UCSD-AML1 (cell line): ENCODE data around the gene ZBTB4.
"Not testable (repeated sequence)": the region's sequence is repeated elsewhere in the genome, so short reads cannot be mapped to it uniquely, and the experiment has no call there.

Experiments
- DNase-seq: peaks from one replicate; lab custom pipeline; 2025; ENCODE audit not compliant: unreplicated experiment; lab: John Stamatoyannopoulos, UW

ZBTB4 gene

DNA sequence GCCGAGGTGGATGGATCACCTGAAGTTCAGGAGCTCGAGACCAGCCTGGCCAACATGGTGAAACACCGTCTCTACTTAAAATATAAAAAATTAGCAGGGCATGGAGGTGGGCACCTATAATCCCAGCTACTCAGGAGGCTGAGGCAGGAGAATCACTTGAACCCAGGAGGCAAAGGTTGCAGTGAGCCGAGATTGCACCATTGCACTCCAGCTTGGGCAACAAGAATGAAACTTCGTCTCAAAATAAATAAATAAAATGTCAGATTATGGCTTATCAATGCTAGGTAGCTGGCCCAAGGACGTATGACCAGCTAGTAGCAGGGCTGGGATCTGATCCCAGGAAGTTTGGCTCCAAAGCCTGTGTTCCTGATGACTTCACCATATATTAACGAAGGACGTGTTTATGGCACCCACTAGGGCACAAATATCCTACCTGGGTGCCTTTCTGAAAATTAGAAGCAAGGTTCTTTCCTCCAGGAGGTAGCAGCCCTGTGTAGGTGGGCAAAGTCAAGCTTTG lies 8.9 kb downstream of the ZBTB4 start:
- not testable (repeated sequence) for DNase-seq

DNA sequence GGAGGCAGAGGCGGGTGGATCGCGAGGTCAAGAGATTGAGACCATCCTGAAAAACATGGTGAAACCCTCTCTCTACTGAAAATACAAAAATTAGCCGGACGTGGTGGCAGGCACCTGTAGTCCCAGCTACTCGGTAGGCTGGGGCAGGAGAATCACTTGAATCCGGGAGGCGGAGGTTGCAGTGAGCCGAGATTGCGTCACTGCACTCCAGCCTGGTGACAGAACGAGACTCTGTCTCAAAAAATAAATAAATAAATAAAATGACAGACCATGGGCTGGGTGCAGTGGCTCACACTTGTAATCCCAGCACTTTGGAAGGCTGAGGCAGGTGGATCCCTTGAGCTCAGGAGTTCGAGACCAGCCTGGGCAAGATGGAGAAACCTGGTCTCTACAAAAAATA lies 9.6 kb downstream of the ZBTB4 start:
- DNase-seq: not testable (repeated sequence)

GRCh38 chr17:7468804-7469389 lies 10.5 kb downstream of the ZBTB4 start:
- no peak for DNase-seq

DNA sequence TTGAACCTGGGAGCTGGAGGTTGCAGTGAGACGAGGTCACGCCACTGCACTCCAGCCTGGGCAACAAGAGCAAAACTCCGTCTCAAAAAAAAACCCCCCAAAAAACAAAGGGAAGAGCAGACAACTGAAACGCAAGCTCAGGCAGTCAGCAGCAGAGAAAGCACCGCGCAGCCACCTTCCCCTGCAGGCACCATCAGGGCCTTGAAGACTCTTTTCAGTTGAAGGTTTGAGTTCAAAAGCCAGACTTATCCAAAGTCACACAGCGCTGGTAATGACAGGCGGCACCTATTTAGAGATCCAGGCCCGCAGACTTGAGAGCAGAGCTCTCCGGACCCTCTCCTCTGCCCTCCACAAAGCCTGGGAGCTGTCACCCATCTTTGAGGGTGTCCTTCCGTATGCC lies 11.1 kb downstream of the ZBTB4 start:
- no peak for DNase-seq

- no peak for DNase-seq
Measured at GRCh38 chr17:7467498-7467897, 11.9 kb downstream of the ZBTB4 start.

GRCh38 chr17:7466639-7467341 lies 12.6 kb downstream of the ZBTB4 start:
- no peak for DNase-seq

DNA sequence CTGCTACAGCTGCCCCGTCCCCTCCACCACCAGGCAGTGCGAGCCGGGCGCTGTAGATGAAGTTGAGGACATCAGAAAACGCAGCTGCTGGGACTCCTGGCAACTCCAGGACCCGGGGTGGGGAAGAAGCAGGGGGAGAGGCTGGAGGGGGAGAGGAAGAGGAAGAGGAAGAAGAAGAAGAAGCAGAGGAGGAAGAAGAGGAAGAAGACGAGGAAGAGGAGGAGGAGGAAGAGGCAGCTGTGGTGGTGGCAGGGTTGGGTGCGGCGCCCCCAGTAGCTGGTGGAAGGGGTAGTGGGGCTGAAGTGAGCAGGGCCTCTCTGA lies 13.2 kb downstream of the ZBTB4 start:
- no peak for DNase-seq

DNA sequence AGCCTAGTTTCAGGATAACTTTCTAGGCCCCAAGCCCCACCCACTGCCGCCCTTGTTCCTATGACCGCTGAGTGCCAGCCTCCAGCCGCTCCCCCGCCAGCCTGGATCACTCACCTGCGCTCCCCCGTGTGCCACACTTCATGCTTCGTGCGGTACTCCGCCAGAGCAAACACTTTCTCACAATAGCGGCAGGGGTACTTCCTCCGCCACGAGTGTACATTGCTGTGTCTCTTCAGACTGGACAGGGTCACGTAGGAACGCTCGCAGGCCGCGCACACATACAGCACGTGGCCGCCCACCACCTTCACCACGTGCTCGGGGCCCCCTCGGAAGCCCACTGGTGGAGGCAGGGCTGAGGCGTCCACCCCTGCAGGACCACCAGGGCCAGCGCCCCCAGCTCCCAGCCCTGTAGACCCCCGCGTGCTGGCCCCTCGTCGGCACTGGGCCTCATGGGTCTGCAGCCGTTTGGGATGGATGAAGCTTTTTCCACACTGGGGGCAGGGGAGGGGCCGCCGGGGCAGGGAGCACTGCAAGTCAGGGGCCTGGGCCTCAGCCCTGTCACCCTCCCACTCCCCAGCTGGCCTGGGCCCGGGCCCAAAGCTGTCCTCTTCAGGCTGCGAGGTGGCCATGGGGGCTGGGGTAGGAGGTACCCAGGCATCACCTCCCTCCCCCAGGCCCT lies 13.7 kb downstream of the ZBTB4 start:
- DNase-seq: no peak

GRCh38 chr17:7464081-7464480 lies 15.3 kb downstream of the ZBTB4 start:
- DNase-seq: no peak

GRCh38 chr17:7463372-7463846 lies 16.0 kb downstream of the ZBTB4 start:
- no peak for DNase-seq

DNA sequence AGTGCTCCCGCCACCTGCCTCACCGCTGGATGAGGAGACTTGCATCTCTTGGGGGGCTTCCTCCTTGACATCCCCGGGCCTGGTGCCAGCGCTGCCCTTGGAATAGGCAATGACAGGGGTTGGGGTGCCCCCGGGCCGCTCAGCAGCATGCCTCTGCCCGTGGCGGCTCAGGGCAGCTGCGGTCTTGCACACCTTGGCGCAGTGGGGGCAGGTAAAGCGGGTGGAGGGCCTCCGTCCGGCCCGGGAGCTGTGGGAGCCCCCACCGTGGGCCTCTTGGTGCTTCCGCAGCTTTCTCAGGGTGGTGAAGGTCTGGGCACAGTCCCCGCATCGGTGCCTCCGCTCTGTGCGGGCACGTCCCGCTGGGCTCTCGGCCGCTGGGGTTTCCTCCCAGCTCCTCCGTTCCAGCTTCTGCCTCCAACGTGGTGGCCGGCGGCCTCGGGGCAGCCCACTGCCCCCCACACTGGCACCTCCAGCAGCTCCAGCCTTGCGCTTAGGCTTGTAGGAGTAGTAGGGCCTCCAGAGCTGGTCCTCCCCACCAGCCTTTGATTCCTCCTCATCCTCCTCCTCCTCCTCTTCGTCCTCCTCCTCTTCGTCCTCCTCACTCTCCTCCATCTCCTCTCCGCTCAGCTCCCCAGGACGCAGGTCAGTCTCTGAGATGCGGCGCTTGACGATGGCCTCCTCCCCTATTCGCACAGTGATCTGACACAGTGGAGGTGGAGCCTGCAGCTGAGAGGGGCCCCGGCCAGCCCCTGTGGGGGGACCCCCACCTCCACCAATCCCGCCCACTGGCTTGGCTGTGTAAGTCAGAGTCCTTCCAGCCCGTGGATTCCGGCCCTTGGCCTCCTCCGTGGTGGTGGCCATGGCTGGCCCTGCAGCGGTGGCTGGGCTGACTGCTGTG lies 16.7 kb downstream of the ZBTB4 start:
- no peak for DNase-seq

GRCh38 chr17:7460850-7461660 lies 18.4 kb downstream of the ZBTB4 start:
- no peak for DNase-seq

GRCh38 chr17:7459961-7460545 lies 19.4 kb downstream of the ZBTB4 start:
- DNase-seq: no peak

DNA sequence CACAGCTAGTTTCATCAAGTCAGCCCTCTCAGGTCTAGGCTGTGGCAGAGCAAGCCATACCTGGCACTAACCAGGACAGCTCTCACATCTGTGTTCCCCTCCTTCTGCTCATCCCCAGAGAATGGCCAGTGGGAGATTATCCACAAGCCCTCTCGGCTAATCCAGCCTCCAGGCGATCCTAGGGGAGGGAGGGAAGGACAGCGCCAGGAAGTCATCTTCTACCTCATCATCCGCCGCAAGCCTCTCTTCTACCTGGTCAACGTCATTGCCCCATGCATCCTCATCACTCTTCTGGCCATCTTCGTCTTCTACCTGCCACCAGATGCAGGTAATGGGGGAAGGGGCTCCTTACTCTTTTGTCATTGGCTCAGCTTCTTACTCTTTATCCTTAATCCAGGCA lies 31.0 kb downstream of the ZBTB4 start:
- no peak for DNase-seq

DNA sequence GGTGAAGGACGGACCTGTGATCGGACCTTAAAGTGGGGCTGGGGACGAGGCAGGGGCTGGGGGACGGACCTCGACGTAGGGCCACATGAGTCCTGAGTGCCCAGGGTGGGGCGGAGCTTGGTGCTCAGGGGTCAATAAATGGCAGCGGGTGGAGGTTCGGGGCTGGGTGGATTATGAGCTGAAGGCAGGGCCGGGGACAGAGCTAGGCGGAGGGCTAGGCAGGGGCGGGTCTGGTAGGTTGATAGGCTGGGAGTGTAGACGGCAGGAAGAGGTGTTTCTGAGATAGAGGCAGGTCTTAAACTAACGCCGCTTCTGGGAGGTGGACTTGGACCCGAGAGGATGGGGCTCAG lies 33.8 kb downstream of the ZBTB4 start:
- DNase-seq: no peak

DNA sequence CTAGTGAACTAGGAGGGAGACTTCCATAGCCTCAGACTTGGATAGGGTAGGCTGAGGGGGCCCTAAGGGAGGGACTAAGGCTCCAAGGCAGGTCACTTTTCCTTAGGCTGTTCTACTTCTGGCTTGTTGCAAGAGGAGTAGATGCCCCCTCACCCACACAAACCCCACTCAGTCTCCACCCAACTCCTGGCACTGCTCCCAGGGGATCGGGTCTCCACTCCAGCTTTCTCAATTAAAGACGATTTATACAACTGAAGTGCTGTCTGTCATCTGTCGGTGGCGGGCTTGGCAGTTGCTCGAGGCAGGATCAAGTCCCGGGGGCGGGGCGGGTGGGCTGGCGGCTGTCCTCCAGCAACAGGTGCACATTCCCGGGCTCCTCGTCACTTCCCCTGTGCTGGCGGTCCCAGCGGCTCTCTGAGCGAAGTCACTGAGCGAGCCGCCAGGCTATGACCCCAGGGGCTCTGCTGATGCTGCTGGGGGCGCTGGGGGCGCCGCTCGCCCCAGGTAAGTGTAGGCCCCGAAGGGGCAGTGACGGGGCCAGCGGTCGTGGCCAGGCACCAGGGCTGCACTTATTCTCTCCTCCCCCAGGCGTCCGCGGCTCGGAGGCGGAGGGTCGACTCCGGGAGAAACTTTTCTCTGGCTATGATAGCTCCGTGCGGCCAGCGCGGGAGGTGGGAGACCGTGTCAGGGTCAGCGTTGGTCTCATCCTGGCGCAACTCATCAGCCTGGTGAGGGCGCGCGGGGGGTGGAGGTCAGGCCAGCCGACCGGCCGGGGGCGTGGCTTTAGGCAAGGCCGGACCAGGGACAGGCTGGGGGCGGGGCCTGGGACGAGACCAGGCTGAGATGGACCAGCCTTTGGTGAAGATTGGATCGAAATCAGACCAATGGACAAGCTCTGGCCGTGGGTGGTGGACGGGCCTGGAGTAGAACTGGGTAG lies 34.5 kb downstream of the ZBTB4 start, which contains the start of gene CHRNB1:
TSS of gene CHRNB1 (plus strand) at position 380 of the 937 bp plus-strand sequence. CDS start at position 447, 67 bp downstream.
- DNase-seq: no peak

GRCh38 chr17:7443499-7444485 lies 35.6 kb downstream of the ZBTB4 start:
- DNase-seq: no peak

DNA sequence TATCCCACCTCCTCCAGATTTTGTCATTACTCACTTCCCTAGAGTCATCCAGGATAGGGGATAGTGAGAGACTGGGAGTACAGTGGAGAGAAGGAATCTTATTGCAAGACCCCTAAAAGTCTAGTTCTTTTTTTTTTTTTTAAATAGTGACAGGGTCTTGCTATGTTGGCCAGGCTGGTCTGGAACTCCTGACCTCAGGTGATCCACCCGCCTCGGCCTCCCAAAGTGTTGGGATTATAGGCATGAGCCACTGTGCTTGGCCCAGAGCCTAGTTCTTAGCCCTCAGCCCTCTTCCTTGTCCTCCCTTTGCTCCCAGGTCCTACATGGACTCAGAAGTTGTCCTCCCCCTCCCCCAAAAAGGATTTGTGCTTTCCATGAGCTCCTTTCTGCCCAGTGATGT lies 37.3 kb downstream of the ZBTB4 start:
- DNase-seq: no peak
